GM12874 (cell line): Measurements from ENCODE around the gene DUT.

Experiments used
- TF ChIP-seq, protein P1 (sequence below): IDR thresholded peaks from 2 replicates; pipeline ENCODE4 v1.5.1; 2011; ENCODE audit warnings: low read depth, mild to moderate bottlenecking, control low read depth, low read length, moderate library complexity; ENCODE audit not compliant: insufficient read depth

Gene DUT

GRCh38 chr15:48360841-48361240 lies 29.6 kb downstream of the DUT start:
- TF ChIP-seq, protein P1, sequence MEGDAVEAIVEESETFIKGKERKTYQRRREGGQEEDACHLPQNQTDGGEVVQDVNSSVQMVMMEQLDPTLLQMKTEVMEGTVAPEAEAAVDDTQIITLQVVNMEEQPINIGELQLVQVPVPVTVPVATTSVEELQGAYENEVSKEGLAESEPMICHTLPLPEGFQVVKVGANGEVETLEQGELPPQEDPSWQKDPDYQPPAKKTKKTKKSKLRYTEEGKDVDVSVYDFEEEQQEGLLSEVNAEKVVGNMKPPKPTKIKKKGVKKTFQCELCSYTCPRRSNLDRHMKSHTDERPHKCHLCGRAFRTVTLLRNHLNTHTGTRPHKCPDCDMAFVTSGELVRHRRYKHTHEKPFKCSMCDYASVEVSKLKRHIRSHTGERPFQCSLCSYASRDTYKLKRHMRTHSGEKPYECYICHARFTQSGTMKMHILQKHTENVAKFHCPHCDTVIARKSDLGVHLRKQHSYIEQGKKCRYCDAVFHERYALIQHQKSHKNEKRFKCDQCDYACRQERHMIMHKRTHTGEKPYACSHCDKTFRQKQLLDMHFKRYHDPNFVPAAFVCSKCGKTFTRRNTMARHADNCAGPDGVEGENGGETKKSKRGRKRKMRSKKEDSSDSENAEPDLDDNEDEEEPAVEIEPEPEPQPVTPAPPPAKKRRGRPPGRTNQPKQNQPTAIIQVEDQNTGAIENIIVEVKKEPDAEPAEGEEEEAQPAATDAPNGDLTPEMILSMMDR: no peak

DNA sequence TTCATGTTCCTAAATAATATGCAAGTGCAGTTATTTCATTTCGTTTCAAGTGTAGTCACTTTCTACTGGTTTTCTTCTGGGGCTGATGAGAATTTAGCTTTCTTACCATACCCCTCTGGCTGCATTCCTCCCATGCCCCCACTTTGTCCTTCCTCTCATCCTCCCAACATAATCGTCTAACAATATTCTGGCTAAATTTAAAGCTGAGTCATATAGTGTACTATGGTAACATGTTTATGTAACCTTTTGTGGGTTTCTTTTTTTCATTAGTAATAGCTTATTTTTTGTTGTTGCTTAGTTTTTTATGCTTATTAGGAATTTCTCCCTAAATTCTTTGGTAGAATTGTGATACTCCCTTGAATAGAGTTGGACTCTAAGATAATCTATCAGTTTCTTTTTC lies 30.5 kb downstream of the DUT start:
- TF ChIP-seq, protein P1: no peak

GRCh38 chr15:48363474-48363873 lies 32.2 kb downstream of the DUT start:
- TF ChIP-seq, protein P1: no peak

GRCh38 chr15:48365575-48365974 lies 34.3 kb downstream of the DUT start:
- TF ChIP-seq, protein P1: no peak

GRCh38 chr15:48366584-48367312 lies 35.5 kb downstream of the DUT start:
- TF ChIP-seq, protein P1: no peak

DNA sequence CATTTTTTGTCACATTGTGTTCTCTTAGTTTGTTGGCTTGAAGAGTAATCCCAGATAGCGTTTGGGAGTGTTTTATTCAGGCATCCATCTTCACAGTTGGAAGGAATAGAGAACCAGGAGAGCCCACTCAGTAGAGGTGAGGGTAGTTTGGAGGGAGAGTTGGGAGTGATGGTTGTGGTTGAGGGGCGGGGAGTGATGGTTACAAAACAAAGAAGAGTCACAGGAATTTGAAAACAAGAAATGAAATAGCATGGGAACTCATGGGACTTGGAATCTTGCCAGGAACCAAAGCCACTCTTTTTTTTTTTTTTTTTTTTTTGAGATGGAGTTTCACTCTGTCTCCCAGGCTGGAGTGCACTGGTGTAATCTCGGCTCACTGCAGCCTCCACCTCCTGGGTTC lies 36.3 kb downstream of the DUT start:
- TF ChIP-seq, protein P1: no peak

GRCh38 chr15:48370460-48370859 lies 39.2 kb downstream of the DUT start:
- TF ChIP-seq, protein P1: no peak
